ENCODE results near the gene DET1.
A peak's percentile ranks its signal among the peaks of the same experiment; 100 is the strongest.
"Not testable (repeated sequence)": the region's sequence is repeated elsewhere in the genome, so short reads cannot be mapped to it uniquely, and the experiment has no call there.

The DET1 gene

GRCh38 chr15:88490036-88490435 is 56.4 kb downstream of the DET1 start:
- DNase-seq: no peak

GRCh38 chr15:88489321-88489720 is 57.2 kb downstream of the DET1 start:
- no peak for DNase-seq

GRCh38 chr15:88487796-88488523 is 58.5 kb downstream of the DET1 start:
- DNase-seq: no peak

GRCh38 chr15:88487178-88487795 is 59.2 kb downstream of the DET1 start:
- no peak for DNase-seq

- DNase-seq: no peak
Measured at GRCh38 chr15:88484682-88485331, 61.7 kb downstream of the DET1 start.

- no peak for DNase-seq
Measured at GRCh38 chr15:88482263-88482662, 64.2 kb downstream of the DET1 start.

GRCh38 chr15:88480981-88481380 is 65.5 kb downstream of the DET1 start:
- no peak for DNase-seq

GRCh38 chr15:88479169-88479568 is 67.3 kb downstream of the DET1 start:
- DNase-seq: no peak

GRCh38 chr15:88477904-88478303 is 68.6 kb downstream of the DET1 start:
- no peak for DNase-seq

GRCh38 chr15:88477126-88477525 is 69.4 kb downstream of the DET1 start:
- DNase-seq: no peak

GRCh38 chr15:88476635-88477060 is 69.8 kb downstream of the DET1 start:
- no peak for DNase-seq

- DNase-seq: not testable (repeated sequence)
Measured at GRCh38 chr15:88473661-88474293, 72.7 kb downstream of the DET1 start.

- no peak for DNase-seq
Measured at GRCh38 chr15:88472225-88472624, 74.3 kb downstream of the DET1 start.

- no peak for DNase-seq
Measured at GRCh38 chr15:88470625-88471372, 75.7 kb downstream of the DET1 start.

- no peak for DNase-seq
Measured at GRCh38 chr15:88469321-88469720, 77.2 kb downstream of the DET1 start.

GRCh38 chr15:88468721-88469120 is 77.8 kb downstream of the DET1 start:
- DNase-seq: not testable (repeated sequence)

- DNase-seq: no peak
Measured at GRCh38 chr15:88467935-88468528, 78.4 kb downstream of the DET1 start.

GRCh38 chr15:88467073-88467934 is 79.2 kb downstream of the DET1 start, which contains the start of the genes MRPL46 and MRPS11:
TSS of gene MRPL46 (minus strand) at chr15:88467388. CDS start at chr15:88467377, 11 bp downstream.
TSS of gene MRPS11 (plus strand) at chr15:88467708. CDS start at chr15:88467718, 10 bp downstream.
- peak; percentile 19 for DNase-seq

GRCh38 chr15:88465633-88466224 is 80.8 kb downstream of the DET1 start:
- no peak for DNase-seq

- no peak for DNase-seq
Measured at GRCh38 chr15:88463870-88464532, 82.5 kb downstream of the DET1 start.

Measured in cortex of kidney (tissue), 1 donor.